Activated CD8-positive, alpha-beta T cell treated with anti-CD3 and anti-CD28 coated beads for 36 hours (primary cell): Measurements from ENCODE around the gene CARD9. TPM values are rescaled to one million over a fixed set of nuclear protein-coding genes. Genes with fewer than 3 reads are reported as not detected.

Experiments
- ATAC-seq: fragments of 200-7000 bp; cut with Tn5 transposase; one replicate; pipeline ENCODE4 v1.10.0; 2021; ENCODE audit warnings: mild to moderate bottlenecking, moderate library complexity
- CTCF ChIA-PET: fragments of 350-600 bp; sonication (Branson Sonifier 250); formaldehyde crosslinking; loops from one replicate; lab custom pipeline; 2021; ENCODE audit warnings: antibody characterized with exemption; lab: Charles Lee
- POLR2A ChIA-PET: fragments of 350-600 bp; sonication (Branson Sonifier 250); formaldehyde crosslinking; loops from one replicate; lab custom pipeline; 2021; ENCODE audit warnings: antibody characterized with exemption; lab: Charles Lee
- DNase-seq: peaks from one replicate; pipeline ENCODE4 v3.0.0-alpha.2; 2020
- H3K27ac Mint-ChIP-seq: one replicate; pipeline ENCODE4 v1.8.0; 2021; ENCODE audit warnings: mild to moderate bottlenecking, mixed read lengths
- H3K27me3 Mint-ChIP-seq: one replicate; pipeline ENCODE4 v1.8.0; 2021; ENCODE audit warnings: mixed read lengths
- H3K36me3 Mint-ChIP-seq: one replicate; pipeline ENCODE4 v1.8.0; 2021; ENCODE audit warnings: low read depth, mixed read lengths
- H3K4me1 Mint-ChIP-seq: one replicate; pipeline ENCODE4 v1.8.0; 2021; ENCODE audit warnings: low read depth, mixed read lengths
- H3K4me3 Mint-ChIP-seq: one replicate; pipeline ENCODE4 v1.8.0; 2021; ENCODE audit warnings: mild to moderate bottlenecking, moderate library complexity, mixed read lengths
- H3K9me3 Mint-ChIP-seq: one replicate; pipeline ENCODE4 v1.8.0; 2021; ENCODE audit warnings: mixed read lengths
- CTCF ChIP-seq: fragments of 200-600 bp; IDR thresholded peaks from one replicate; pipeline ENCODE4 v1.8.0; 2022; ENCODE audit warnings: antibody characterized with exemption, mild to moderate bottlenecking
- intact Hi-C: fragments of 100-400 bp; cut with micrococcal nuclease; formaldehyde crosslinking; loops from one replicate; pipeline ENCODE4 v1.10.0; 2022
- total RNA-seq, 2 experiments: library from RNA; stranded (reverse); gene quantifications; one replicate each; pipeline ENCODE4 v1.2.3, GENCODE V29; 2021

The CARD9 gene
- total RNA-seq, 2 experiments from 2014 or later, result 6.8 to 7.1 TPM

DNA sequence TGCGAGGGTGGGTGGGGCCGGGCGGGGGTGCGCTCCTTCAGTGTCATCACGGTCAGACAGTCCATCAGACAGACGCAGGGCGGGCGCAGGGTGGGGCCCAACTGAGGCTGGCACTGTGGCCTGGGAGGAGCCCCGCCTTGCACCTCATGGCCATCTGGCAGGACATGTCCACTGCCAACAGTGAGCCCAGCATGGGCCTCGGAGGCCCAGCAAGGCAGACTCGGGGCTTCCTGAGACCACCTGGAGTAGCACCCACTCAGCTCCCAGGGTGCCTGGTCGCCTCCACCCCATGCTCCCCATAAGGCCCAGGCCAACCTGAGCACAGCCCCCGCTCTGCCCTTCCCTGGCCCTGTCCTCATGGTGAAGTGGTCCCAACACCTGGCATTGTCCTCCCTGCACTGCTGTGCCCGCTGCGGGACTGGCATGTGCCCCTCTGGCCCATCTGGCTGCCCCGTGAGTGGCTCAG lies 54.7 kb downstream of the CARD9 start:
- ChIA-PET POLR2A (interaction anchor here (1.5 kb wide), 1 partner anchor 92 kb away, joined by 3 read pairs; the partner anchor contains the start of genes ENTR1 and PMPCA), CTCF (no interaction called here)
- Mint-ChIP-seq H3K27me3 (peaks cover 2% of the 10 kb centered on the region), H3K36me3 (peaks cover 6% of the 10 kb centered on the region), H3K4me3 (no peak overlapping the region), H3K9me3 (peaks cover 21% of the 10 kb centered on the region), H3K27ac (no peak overlapping the region), H3K4me1 (peaks cover 5% of the 10 kb centered on the region)
- DNase-seq, result no peak
- no peak for ATAC-seq
- no peak for TF ChIP-seq CTCF
- intact Hi-C loops, result loop anchor here (10.0 kb wide), 1 partner anchor 86 kb away; the partner anchor contains the start of gene SNAPC4

DNA sequence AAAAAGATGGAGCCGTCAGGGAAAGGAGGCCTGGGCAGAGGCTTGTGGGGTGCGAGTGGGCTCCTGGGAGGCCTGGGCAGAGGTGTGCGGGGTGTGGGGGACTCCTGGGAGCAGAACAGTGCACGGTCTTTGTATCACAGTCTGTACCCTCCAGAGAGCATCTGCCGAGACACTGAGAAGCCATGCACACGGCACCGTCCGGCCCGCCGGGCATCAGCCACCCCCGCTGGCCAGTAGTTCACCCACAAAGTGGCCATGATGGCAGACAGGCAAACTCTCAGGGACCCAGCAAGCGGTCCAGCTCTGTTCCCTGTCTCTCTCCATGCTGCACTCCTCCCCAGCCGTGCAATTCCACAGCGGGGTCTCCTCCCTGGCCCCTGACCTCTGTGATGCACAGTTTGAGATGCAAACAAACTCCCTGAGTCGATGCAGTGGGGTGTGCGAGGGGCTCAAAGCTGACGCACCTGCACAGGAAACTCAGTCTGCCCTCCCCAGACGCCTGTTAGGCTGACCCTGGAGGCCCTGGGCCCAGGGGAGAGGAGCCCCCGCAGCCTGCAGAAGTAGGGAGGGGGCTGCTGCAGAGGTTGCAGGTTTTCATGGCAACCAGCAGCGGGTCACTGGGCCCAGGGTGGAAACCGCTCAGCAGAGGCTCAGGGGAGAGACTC lies 55.2 kb downstream of the CARD9 start:
- intact Hi-C loops, result loop anchor here (10.0 kb wide), 1 partner anchor 87 kb away; the partner anchor contains the start of gene SNAPC4
- ATAC-seq, result no peak
- Mint-ChIP-seq H3K27ac (no peak overlapping the region), H3K9me3 (peaks cover 21% of the 10 kb centered on the region), H3K36me3 (peaks cover 6% of the 10 kb centered on the region), H3K4me3 (no peak overlapping the region), H3K27me3 (peaks cover 2% of the 10 kb centered on the region), H3K4me1 (peaks cover 5% of the 10 kb centered on the region)
- CTCF ChIA-PET, result no interaction called here
- POLR2A ChIA-PET, result interaction anchor here (1.5 kb wide), 1 partner anchor 92 kb away, joined by 3 read pairs; the partner anchor contains the start of genes ENTR1 and PMPCA
- DNase-seq, result no peak
- TF ChIP-seq CTCF, result no peak

- ATAC-seq, result no peak
- POLR2A ChIA-PET, result interaction anchor here (1.5 kb wide), 1 partner anchor 93 kb away, joined by 3 read pairs; the partner anchor contains the start of genes ENTR1 and PMPCA
- Mint-ChIP-seq H3K36me3 (peaks cover 6% of the 10 kb centered on the region), H3K9me3 (peaks cover 21% of the 10 kb centered on the region), H3K27me3 (peaks cover 2% of the 10 kb centered on the region), H3K4me3 (no peak overlapping the region), H3K4me1 (peaks cover 5% of the 10 kb centered on the region), H3K27ac (no peak overlapping the region)
- DNase-seq, result no peak
- CTCF ChIA-PET, result no interaction called here
- intact Hi-C loops, result loop anchor here (10.0 kb wide), 1 partner anchor 87 kb away; the partner anchor contains the start of gene SNAPC4
- TF ChIP-seq CTCF, result no peak
Measured at GRCh38 chr9:136317695-136318094, 55.8 kb downstream of the CARD9 start.

- no peak for TF ChIP-seq CTCF
- DNase-seq (no peak), ATAC-seq (no peak)
- ChIA-PET CTCF (no interaction called here), POLR2A (no interaction called here)
- intact Hi-C loops, result loop anchor here (10.0 kb wide), 1 partner anchor 88 kb away; the partner anchor contains the start of gene SNAPC4
- H3K9me3 Mint-ChIP-seq, result peaks cover 21% of the 10 kb centered on the region
- no peak overlapping the region for H3K27ac Mint-ChIP-seq
- H3K36me3 Mint-ChIP-seq, result peaks cover 6% of the 10 kb centered on the region
- no peak overlapping the region for H3K4me3 Mint-ChIP-seq
- H3K27me3 Mint-ChIP-seq, result peaks cover 2% of the 10 kb centered on the region
- peaks cover 5% of the 10 kb centered on the region for H3K4me1 Mint-ChIP-seq
Measured at GRCh38 chr9:136316896-136317676, 56.4 kb downstream of the CARD9 start.
